GM18867 (cell line): ENCODE data around the gene MAP3K10.
A peak's percentile ranks its signal among the peaks of the same experiment; 100 is the strongest.
"Not testable (repeated sequence)": the region's sequence is repeated elsewhere in the genome, so short reads cannot be mapped to it uniquely, and the experiment has no call there.

Experiments used
- ATAC-seq: cut with Tn5 transposase; IDR thresholded peaks from one replicate; pipeline ENCODE4 v1.9.1; 2021; ENCODE audit warnings: mild to moderate bottlenecking, moderate library complexity; ENCODE audit not compliant: unreplicated experiment

The MAP3K10 gene

GRCh38 chr19:40190891-40191835 is at the start of gene MAP3K10:
TSS of gene MAP3K10 (plus strand) at chr19:40191426. CDS start at chr19:40192032, 606 bp downstream.
- peak; percentile 74 for ATAC-seq

- ATAC-seq = no peak
Observed at GRCh38 chr19:40141551-40141950, 49.7 kb upstream of the MAP3K10 start.

- no peak for ATAC-seq
Observed at GRCh38 chr19:40143612-40144011, 47.6 kb upstream of the MAP3K10 start.

- peak; percentile 46 for ATAC-seq
Observed at GRCh38 chr19:40144151-40144550, 47.1 kb upstream of the MAP3K10 start.

GRCh38 chr19:40144947-40145748 is 46.1 kb upstream of the MAP3K10 start:
- ATAC-seq = no peak

GRCh38 chr19:40145749-40146029 is 45.5 kb upstream of the MAP3K10 start:
- ATAC-seq = not testable (repeated sequence)

GRCh38 chr19:40147338-40147692 is 43.9 kb upstream of the MAP3K10 start:
- no peak for ATAC-seq

- ATAC-seq = no peak
Observed at GRCh38 chr19:40147693-40148347, 43.4 kb upstream of the MAP3K10 start.

GRCh38 chr19:40149501-40149900 is 41.7 kb upstream of the MAP3K10 start:
- ATAC-seq = no peak

GRCh38 chr19:40150170-40150569 is 41.1 kb upstream of the MAP3K10 start:
- ATAC-seq = no peak

GRCh38 chr19:40154121-40154680 is 37.0 kb upstream of the MAP3K10 start:
- no peak for ATAC-seq

- no peak for ATAC-seq
Observed at GRCh38 chr19:40155749-40156265, 35.4 kb upstream of the MAP3K10 start.

- ATAC-seq = no peak
Observed at GRCh38 chr19:40157059-40157458, 34.2 kb upstream of the MAP3K10 start.

- no peak for ATAC-seq
Observed at GRCh38 chr19:40159744-40160143, 31.5 kb upstream of the MAP3K10 start.

GRCh38 chr19:40162104-40162503 is 29.1 kb upstream of the MAP3K10 start:
- no peak for ATAC-seq

GRCh38 chr19:40163541-40164129 is 27.6 kb upstream of the MAP3K10 start:
- no peak for ATAC-seq

GRCh38 chr19:40165362-40165937 is 25.8 kb upstream of the MAP3K10 start:
- ATAC-seq = no peak

- not testable (repeated sequence) for ATAC-seq
Observed at GRCh38 chr19:40169482-40170302, 21.5 kb upstream of the MAP3K10 start.

- not testable (repeated sequence) for ATAC-seq
Observed at GRCh38 chr19:40170303-40170989, 20.8 kb upstream of the MAP3K10 start.
